HCT116 (cell line): ENCODE results near the gene ANO2. TPM values are rescaled to one million over a fixed set of nuclear protein-coding genes. Genes with fewer than 3 reads are reported as not detected.

Experiments
- ATAC-seq: fragments of 200-7000 bp; cut with Tn5 transposase; 2 replicates; pipeline ENCODE4 v1.9.1; 2020; ENCODE audit warnings: mild to moderate bottlenecking, moderate library complexity
- BruUV-seq: library from RNA; stranded (reverse); fragments of 400-500 nt; replicated peaks from 2 replicates; lab custom pipeline; 2021; lab: Mats Ljungman, UMichigan
- CTCF ChIA-PET: fragments of 300-600 bp; sonication (Branson Sonifier 250); formaldehyde crosslinking; loops from one replicate; lab custom pipeline; 2021; ENCODE audit warnings: antibody characterized with exemption; lab: Charles Lee
- POLR2A ChIA-PET: fragments of 300-600, 350-600 bp; sonication (Branson Sonifier 250); formaldehyde crosslinking; loops from one replicate; lab custom pipeline; 2021; ENCODE audit warnings: antibody characterized with exemption; lab: Charles Lee
- RAD21 ChIA-PET, 2 experiments: fragments of 300-600 bp; sonication (Branson Sonifier 250); formaldehyde crosslinking; loops; one replicate each; lab custom pipeline; 2023; ENCODE audit warnings: low total read pairs in 2 of 2; ENCODE audit not compliant: uncharacterized antibody in 2 of 2, unreplicated experiment in 2 of 2, low non-redundant PET in 1 of 2; lab: Charles Lee
- DNase-seq: peaks from one replicate; pipeline ENCODE4 v3.0.0-alpha.2; 2010; ENCODE audit warnings: low read depth, low spot score
- H2AFZ ChIP-seq: fragments of 200-600 bp; shearing (Covaris generic), sonication (generic); 2 replicates; pipeline ENCODE4 v1.6.1; 2017; ENCODE audit warnings: low read depth, mixed run types, mixed read lengths, antibody characterized with exemption, low read length; ENCODE audit not compliant: poor library complexity, severe bottlenecking
- H3K27ac ChIP-seq: 2 replicates; pipeline ENCODE4 v1.5.1; 2012; ENCODE audit warnings: low read depth, low read length
- H3K27me3 ChIP-seq: fragments of 200-600 bp; sonication (generic); 2 replicates; pipeline ENCODE4 v1.6.1; 2016; ENCODE audit warnings: mixed run types, low read length, mixed read lengths; ENCODE audit not compliant: insufficient read depth
- H3K36me3 ChIP-seq, 2 experiments: fragments of 200-500 bp in 1 of 2; fragments of 200-600 bp in 1 of 2; sonication (Bioruptor generic) in 1 of 2; sonication (generic) in 1 of 2; 2 replicates each; pipeline versions ENCODE4 v1.5.1 to v1.6.1; 2014 to 2016; ENCODE audit warnings: low read length in 2 of 2, inconsistent platforms in 1 of 2, mixed read lengths in 1 of 2, mixed run types in 1 of 2; ENCODE audit not compliant: insufficient read depth in 2 of 2, control insufficient read depth in 1 of 2
- H3K4me1 ChIP-seq, 2 experiments: fragments of 200-600 bp in 1 of 2; sonication (generic) in 1 of 2; 2 replicates each; pipeline versions ENCODE4 v1.5.1 to v1.6.1; 2012 to 2017; ENCODE audit warnings: low read length in 2 of 2, inconsistent platforms in 1 of 2, mild to moderate bottlenecking in 1 of 2, mixed read lengths in 1 of 2, mixed run types in 1 of 2, moderate library complexity in 1 of 2; ENCODE audit not compliant: insufficient read depth in 2 of 2, control insufficient read depth in 1 of 2
- H3K4me2 ChIP-seq: fragments of 200-600 bp; sonication (generic); 2 replicates; pipeline ENCODE4 v1.6.1; 2017; ENCODE audit warnings: mixed run types, low read length, mixed read lengths
- H3K4me3 ChIP-seq, 2 experiments: fragments of 200-600 bp in 1 of 2; sonication (generic) in 1 of 2; replicated peaks in 1 of 2; 2 replicates each; pipeline ENCODE4 v1.5.1; 2011 to 2016; ENCODE audit warnings: low read length in 2 of 2, control low read depth in 1 of 2, low read depth in 1 of 2, mild to moderate bottlenecking in 1 of 2, mixed read lengths in 1 of 2, mixed run types in 1 of 2
- H3K79me2 ChIP-seq: fragments of 200-600 bp; sonication (generic); 2 replicates; pipeline ENCODE4 v1.6.1; 2017; ENCODE audit warnings: mild to moderate bottlenecking, mixed run types, low read length, moderate library complexity, mixed read lengths; ENCODE audit not compliant: insufficient read depth
- H3K9ac ChIP-seq: fragments of 200-600 bp; sonication (generic); 2 replicates; pipeline ENCODE4 v1.6.1; 2016; ENCODE audit warnings: low read length, mixed read lengths
- H3K9me2 ChIP-seq: fragments of 200-600 bp; sonication (generic), shearing (Covaris generic); 2 replicates; pipeline ENCODE4 v1.6.1; 2017; ENCODE audit warnings: mixed run types, mild to moderate bottlenecking, moderate library complexity; ENCODE audit not compliant: insufficient read depth
- H3K9me3 ChIP-seq, 2 experiments: fragments of 200-500 bp in 1 of 2; fragments of 200-600 bp in 1 of 2; sonication (Bioruptor generic) in 1 of 2; sonication (generic) in 1 of 2; 2 replicates each; pipeline ENCODE4 v1.6.1; 2014 to 2017; ENCODE audit warnings: low read length in 2 of 2, mixed read lengths in 2 of 2, inconsistent platforms in 1 of 2, low read depth in 1 of 2, mild to moderate bottlenecking in 1 of 2, mixed run types in 1 of 2, moderate library complexity in 1 of 2; ENCODE audit not compliant: control insufficient read depth in 1 of 2, insufficient read depth in 1 of 2
- H4K20me1 ChIP-seq: fragments of 200-600 bp; sonication (generic), shearing (Covaris generic); 2 replicates; pipeline ENCODE4 v1.6.1; 2017; ENCODE audit warnings: mixed run types, mild to moderate bottlenecking, moderate library complexity; ENCODE audit not compliant: insufficient read depth
- CBX3 ChIP-seq: IDR thresholded peaks from 2 replicates; pipeline ENCODE4 v1.6.1; 2012; ENCODE audit warnings: low read depth
- EGR1 ChIP-seq: IDR thresholded peaks from 2 replicates; pipeline ENCODE4 v1.6.1; 2012; ENCODE audit warnings: low read depth
- ELF1 ChIP-seq: IDR thresholded peaks from 2 replicates; pipeline ENCODE4 v1.6.1; 2012; ENCODE audit warnings: low read depth, borderline replicate concordance
- EZH2 ChIP-seq: fragments of 200-600 bp; sonication (generic); IDR thresholded peaks from 2 replicates; pipeline ENCODE4 v1.6.1; 2017; ENCODE audit warnings: antibody characterized with exemption, mixed run types
- FOSL1 ChIP-seq: IDR thresholded peaks from 2 replicates; pipeline ENCODE4 v1.6.1; 2012; ENCODE audit warnings: low read depth
- JUND ChIP-seq: IDR thresholded peaks from 2 replicates; pipeline ENCODE4 v1.6.1; 2012
- POLR2A ChIP-seq: IDR thresholded peaks from 2 replicates; pipeline ENCODE4 v1.7.0; 2011; ENCODE audit warnings: borderline replicate concordance; ENCODE audit not compliant: insufficient read depth, insufficient read length; ENCODE audit errors: extremely low read depth
- RAD21 ChIP-seq: IDR thresholded peaks from 2 replicates; pipeline ENCODE4 v1.6.1; 2012; ENCODE audit warnings: low read depth, mild to moderate bottlenecking
- SP1 ChIP-seq: IDR thresholded peaks from 2 replicates; pipeline ENCODE4 v1.6.1; 2012; ENCODE audit warnings: low read depth
- YY1 ChIP-seq: IDR thresholded peaks from 2 replicates; pipeline ENCODE4 v1.6.1; 2011; ENCODE audit warnings: low read length, low read depth, moderate library complexity, mild to moderate bottlenecking; ENCODE audit not compliant: insufficient replicate concordance; ENCODE audit errors: extremely low read depth
- ZFX ChIP-seq: fragments of 450-650 bp; IDR thresholded peaks from 2 replicates; pipeline ENCODE4 v1.6.1; 2017
- intact Hi-C: fragments of 100-400 bp; cut with micrococcal nuclease; formaldehyde crosslinking; loops from 2 replicates; pipeline ENCODE4 v1.10.0; 2022
- total RNA-seq: library from RNA; stranded (reverse); gene quantifications from one replicate; pipeline ENCODE4 v1.2.1, GENCODE V29; 2021; ENCODE audit not compliant: unreplicated experiment
- TF ChIP-seq, protein P1 (sequence below), 3 experiments: fragments of 200-600 bp in 1 of 3; sonication (generic) in 1 of 3; IDR thresholded peaks in 2 of 3; conservative IDR thresholded peaks in 1 of 3; 2 replicates each; pipeline ENCODE4 v1.5.1; 2012 to 2017; ENCODE audit warnings: low read depth in 2 of 3, low read length in 2 of 3, antibody characterized with exemption in 1 of 3, borderline replicate concordance in 1 of 3, control low read depth in 1 of 3, mild to moderate bottlenecking in 1 of 3, mixed read lengths in 1 of 3, mixed run types in 1 of 3, moderate library complexity in 1 of 3; ENCODE audit not compliant: insufficient read depth in 1 of 3
- TF ChIP-seq, protein P2 (sequence below): IDR thresholded peaks from 2 replicates; pipeline ENCODE4 v1.6.1; 2011; ENCODE audit warnings: mild to moderate bottlenecking, low read length, moderate library complexity; ENCODE audit not compliant: insufficient replicate concordance; ENCODE audit errors: extremely low read depth
- TF ChIP-seq, protein P3 (sequence below): IDR thresholded peaks from 2 replicates; pipeline ENCODE4 v1.6.1; 2012; ENCODE audit warnings: low read depth

Gene ANO2
- total RNA-seq, 1 experiment from 2014 or later = not detected

DNA sequence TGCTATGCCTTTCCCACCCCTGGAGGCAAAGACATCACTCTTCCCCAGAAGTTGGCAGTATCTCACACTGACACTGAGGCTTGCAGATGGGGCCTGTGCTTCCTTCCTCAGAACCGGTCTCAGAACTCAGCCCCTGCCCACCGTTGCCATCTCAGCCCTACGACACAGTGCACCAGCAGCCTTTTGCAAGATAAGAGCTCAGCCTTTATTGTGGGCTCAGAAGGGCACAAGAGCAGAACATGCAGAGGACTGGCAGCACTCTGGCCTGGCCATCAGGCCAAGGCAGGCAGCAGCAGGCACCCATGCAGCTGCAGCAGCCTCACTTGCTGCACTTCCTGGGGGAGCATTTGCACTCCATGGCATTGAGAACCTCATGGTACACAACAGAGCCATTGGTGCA is 3.6 kb upstream of the ANO2 start:
- no TSS peak for BruUV-seq
- H3K4me2 ChIP-seq = no peak overlapping the region
- H3K79me2 ChIP-seq = no peaks in the 10 kb centered on the region
- H4K20me1 ChIP-seq = no peaks in the 10 kb centered on the region
- no peaks in the 10 kb centered on the region for H3K9me3 ChIP-seq
- H3K27me3 ChIP-seq = peaks cover 27% of the 10 kb centered on the region; the same call in 1 of the 2 replicates
- ChIA-PET POLR2A (no interaction called here), CTCF (no interaction called here), RAD21 (no interaction called here)
- H3K9ac ChIP-seq = no peak overlapping the region
- H3K36me3 ChIP-seq = no peaks in the 10 kb centered on the region
- no peak overlapping the region for H2AFZ ChIP-seq
- no peaks in the 10 kb centered on the region for H3K9me2 ChIP-seq
- no peak overlapping the region for H3K27ac ChIP-seq
- TF ChIP-seq RAD21 (no peak), JUND (no peak), EZH2 (no peak), SP1 (no peak), ZFX (no peak), ELF1 (no peak), POLR2A (no peak), CBX3 (no peak), FOSL1 (no peak)
- TF ChIP-seq, protein P1, sequence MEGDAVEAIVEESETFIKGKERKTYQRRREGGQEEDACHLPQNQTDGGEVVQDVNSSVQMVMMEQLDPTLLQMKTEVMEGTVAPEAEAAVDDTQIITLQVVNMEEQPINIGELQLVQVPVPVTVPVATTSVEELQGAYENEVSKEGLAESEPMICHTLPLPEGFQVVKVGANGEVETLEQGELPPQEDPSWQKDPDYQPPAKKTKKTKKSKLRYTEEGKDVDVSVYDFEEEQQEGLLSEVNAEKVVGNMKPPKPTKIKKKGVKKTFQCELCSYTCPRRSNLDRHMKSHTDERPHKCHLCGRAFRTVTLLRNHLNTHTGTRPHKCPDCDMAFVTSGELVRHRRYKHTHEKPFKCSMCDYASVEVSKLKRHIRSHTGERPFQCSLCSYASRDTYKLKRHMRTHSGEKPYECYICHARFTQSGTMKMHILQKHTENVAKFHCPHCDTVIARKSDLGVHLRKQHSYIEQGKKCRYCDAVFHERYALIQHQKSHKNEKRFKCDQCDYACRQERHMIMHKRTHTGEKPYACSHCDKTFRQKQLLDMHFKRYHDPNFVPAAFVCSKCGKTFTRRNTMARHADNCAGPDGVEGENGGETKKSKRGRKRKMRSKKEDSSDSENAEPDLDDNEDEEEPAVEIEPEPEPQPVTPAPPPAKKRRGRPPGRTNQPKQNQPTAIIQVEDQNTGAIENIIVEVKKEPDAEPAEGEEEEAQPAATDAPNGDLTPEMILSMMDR (IDR thresholded peaks at IDR 0.05 in 2 of 3, conservative IDR thresholded peaks at IDR 0.05 in 1 of 3; ENCODE audit: borderline replicate concordance in 1 of 3, insufficient read depth in 1 of 3, low read depth in 2 of 3, low read length in 2 of 3) = no peak
- no peak overlapping the region for H3K4me3 ChIP-seq
- H3K4me1 ChIP-seq = no peaks in the 10 kb centered on the region
- DNase-seq (no peak), ATAC-seq (no peak)
- intact Hi-C loops = no loop called here

DNA sequence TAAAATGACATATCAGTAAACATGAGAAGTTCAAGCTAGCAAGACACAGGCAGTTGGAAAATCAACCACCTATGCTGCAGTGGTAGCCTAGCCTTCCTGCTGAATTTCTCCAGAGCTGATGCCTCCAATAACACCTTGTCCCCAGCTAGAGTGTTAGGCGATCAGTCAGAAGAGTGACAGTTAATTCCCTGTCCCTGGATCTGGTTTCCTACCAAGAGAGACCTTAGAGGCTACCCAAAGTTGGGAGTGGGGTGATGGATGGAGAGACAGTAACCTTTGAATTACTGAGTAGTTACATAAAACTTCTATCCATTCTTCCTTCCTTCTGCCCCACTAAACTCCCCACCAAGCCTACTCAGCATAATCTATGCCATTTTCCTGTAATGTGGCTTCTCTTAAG is 1.9 kb upstream of the ANO2 start:
- CTCF ChIA-PET = no interaction called here
- H3K79me2 ChIP-seq = no peaks in the 10 kb centered on the region
- no peak for TF ChIP-seq CBX3
- TF ChIP-seq ZFX = no peak
- TF ChIP-seq, protein P2, sequence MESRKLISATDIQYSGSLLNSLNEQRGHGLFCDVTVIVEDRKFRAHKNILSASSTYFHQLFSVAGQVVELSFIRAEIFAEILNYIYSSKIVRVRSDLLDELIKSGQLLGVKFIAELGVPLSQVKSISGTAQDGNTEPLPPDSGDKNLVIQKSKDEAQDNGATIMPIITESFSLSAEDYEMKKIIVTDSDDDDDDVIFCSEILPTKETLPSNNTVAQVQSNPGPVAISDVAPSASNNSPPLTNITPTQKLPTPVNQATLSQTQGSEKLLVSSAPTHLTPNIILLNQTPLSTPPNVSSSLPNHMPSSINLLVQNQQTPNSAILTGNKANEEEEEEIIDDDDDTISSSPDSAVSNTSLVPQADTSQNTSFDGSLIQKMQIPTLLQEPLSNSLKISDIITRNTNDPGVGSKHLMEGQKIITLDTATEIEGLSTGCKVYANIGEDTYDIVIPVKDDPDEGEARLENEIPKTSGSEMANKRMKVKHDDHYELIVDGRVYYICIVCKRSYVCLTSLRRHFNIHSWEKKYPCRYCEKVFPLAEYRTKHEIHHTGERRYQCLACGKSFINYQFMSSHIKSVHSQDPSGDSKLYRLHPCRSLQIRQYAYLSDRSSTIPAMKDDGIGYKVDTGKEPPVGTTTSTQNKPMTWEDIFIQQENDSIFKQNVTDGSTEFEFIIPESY = no peak
- no peak for TF ChIP-seq SP1
- no peak for TF ChIP-seq EGR1
- no peak for TF ChIP-seq ELF1
- no peak for TF ChIP-seq YY1
- TF ChIP-seq, protein P3, sequence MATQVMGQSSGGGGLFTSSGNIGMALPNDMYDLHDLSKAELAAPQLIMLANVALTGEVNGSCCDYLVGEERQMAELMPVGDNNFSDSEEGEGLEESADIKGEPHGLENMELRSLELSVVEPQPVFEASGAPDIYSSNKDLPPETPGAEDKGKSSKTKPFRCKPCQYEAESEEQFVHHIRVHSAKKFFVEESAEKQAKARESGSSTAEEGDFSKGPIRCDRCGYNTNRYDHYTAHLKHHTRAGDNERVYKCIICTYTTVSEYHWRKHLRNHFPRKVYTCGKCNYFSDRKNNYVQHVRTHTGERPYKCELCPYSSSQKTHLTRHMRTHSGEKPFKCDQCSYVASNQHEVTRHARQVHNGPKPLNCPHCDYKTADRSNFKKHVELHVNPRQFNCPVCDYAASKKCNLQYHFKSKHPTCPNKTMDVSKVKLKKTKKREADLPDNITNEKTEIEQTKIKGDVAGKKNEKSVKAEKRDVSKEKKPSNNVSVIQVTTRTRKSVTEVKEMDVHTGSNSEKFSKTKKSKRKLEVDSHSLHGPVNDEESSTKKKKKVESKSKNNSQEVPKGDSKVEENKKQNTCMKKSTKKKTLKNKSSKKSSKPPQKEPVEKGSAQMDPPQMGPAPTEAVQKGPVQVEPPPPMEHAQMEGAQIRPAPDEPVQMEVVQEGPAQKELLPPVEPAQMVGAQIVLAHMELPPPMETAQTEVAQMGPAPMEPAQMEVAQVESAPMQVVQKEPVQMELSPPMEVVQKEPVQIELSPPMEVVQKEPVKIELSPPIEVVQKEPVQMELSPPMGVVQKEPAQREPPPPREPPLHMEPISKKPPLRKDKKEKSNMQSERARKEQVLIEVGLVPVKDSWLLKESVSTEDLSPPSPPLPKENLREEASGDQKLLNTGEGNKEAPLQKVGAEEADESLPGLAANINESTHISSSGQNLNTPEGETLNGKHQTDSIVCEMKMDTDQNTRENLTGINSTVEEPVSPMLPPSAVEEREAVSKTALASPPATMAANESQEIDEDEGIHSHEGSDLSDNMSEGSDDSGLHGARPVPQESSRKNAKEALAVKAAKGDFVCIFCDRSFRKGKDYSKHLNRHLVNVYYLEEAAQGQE = no peak

More for the DNA sequence above, 1.9 kb upstream of the ANO2 start:
- H4K20me1 ChIP-seq = no peaks in the 10 kb centered on the region
- no peaks in the 10 kb centered on the region for H3K9me3 ChIP-seq
- no peaks in the 10 kb centered on the region for H3K36me3 ChIP-seq
- H3K9ac ChIP-seq = no peak overlapping the region
- POLR2A ChIA-PET = no interaction called here
- no TSS peak for BruUV-seq
- no peak overlapping the region for H3K27ac ChIP-seq
- intact Hi-C loops = no loop called here
- no peak for DNase-seq
- H3K4me2 ChIP-seq = no peak overlapping the region
- H3K27me3 ChIP-seq = peaks cover 27% of the 10 kb centered on the region; the same call in 1 of the 2 replicates
- no peak overlapping the region for H2AFZ ChIP-seq
- ATAC-seq = no peak
- no peaks in the 10 kb centered on the region for H3K9me2 ChIP-seq
- H3K4me3 ChIP-seq = no peak overlapping the region
- H3K4me1 ChIP-seq = no peaks in the 10 kb centered on the region
- RAD21 ChIA-PET = no interaction called here
